GM23248 (cell line): ENCODE measurements around the gene MYO10. TPM values are rescaled to one million over a fixed set of nuclear protein-coding genes. Genes with fewer than 3 reads are reported as not detected.
A peak's percentile ranks its signal among the peaks of the same experiment; 100 is the strongest.
"Not testable (repeated sequence)": the region's sequence is repeated elsewhere in the genome, so short reads cannot be mapped to it uniquely, and the experiment has no call there.

Experiments
- DNase-seq: peaks from one replicate; pipeline ENCODE4 v3.0.0-alpha.2; 2015
- H2AFZ ChIP-seq: fragments of 200-600 bp; sonication (generic); 2 replicates; pipeline ENCODE4 v1.6.1; 2016; ENCODE audit warnings: antibody characterized with exemption
- H3F3A ChIP-seq: fragments of 200-600 bp; sonication (generic); 2 replicates; pipeline ENCODE4 v1.6.1; 2016; ENCODE audit warnings: mild to moderate bottlenecking, antibody characterized with exemption, mixed run types; ENCODE audit not compliant: insufficient read depth
- H3K27ac ChIP-seq: fragments of 200-600 bp; sonication (generic); 2 replicates; pipeline ENCODE4 v1.5.1; 2016; ENCODE audit warnings: mild to moderate bottlenecking
- H3K27me3 ChIP-seq: fragments of 200-600 bp; sonication (generic); replicated peaks from 2 replicates; pipeline ENCODE4 v1.6.1; 2016; ENCODE audit warnings: mild to moderate bottlenecking; ENCODE audit not compliant: insufficient read depth
- H3K36me3 ChIP-seq: fragments of 200-600 bp; sonication (generic); 2 replicates; pipeline ENCODE4 v1.6.1; 2016; ENCODE audit warnings: low read depth, mild to moderate bottlenecking
- H3K4me1 ChIP-seq: fragments of 200-600 bp; sonication (generic); 2 replicates; pipeline ENCODE4 v1.6.1; 2016; ENCODE audit warnings: mild to moderate bottlenecking; ENCODE audit not compliant: insufficient read depth
- H3K4me2 ChIP-seq: fragments of 200-600 bp; sonication (generic); one replicate; pipeline ENCODE4 v1.6.1; 2016; ENCODE audit warnings: mild to moderate bottlenecking; ENCODE audit not compliant: unreplicated experiment
- H3K4me3 ChIP-seq: fragments of 200-600 bp; sonication (generic); 2 replicates; pipeline ENCODE4 v1.5.1; 2016; ENCODE audit warnings: mild to moderate bottlenecking
- H3K79me2 ChIP-seq: fragments of 200-600 bp; sonication (generic); 2 replicates; pipeline ENCODE4 v1.6.1; 2016; ENCODE audit warnings: mild to moderate bottlenecking; ENCODE audit not compliant: insufficient read depth
- H3K9ac ChIP-seq: fragments of 200-600 bp; sonication (generic); 2 replicates; pipeline ENCODE4 v1.6.1; 2016; ENCODE audit warnings: mild to moderate bottlenecking
- H3K9me2 ChIP-seq: fragments of 200-600 bp; sonication (generic); 2 replicates; pipeline ENCODE4 v1.6.1; 2016; ENCODE audit warnings: mixed run types, mild to moderate bottlenecking, moderate library complexity; ENCODE audit not compliant: insufficient read depth
- H3K9me3 ChIP-seq: fragments of 200-600 bp; sonication (generic); one replicate; pipeline ENCODE4 v1.6.1; 2017; ENCODE audit warnings: low read depth
- H4K20me1 ChIP-seq: fragments of 200-600 bp; sonication (generic); 2 replicates; pipeline ENCODE4 v1.6.0; 2016; ENCODE audit not compliant: insufficient read depth
- EZH2 ChIP-seq: fragments of 200-600 bp; sonication (generic); IDR thresholded peaks from 2 replicates; pipeline ENCODE4 v1.6.1; 2018; ENCODE audit warnings: antibody characterized with exemption, mild to moderate bottlenecking; ENCODE audit not compliant: insufficient read depth, poor library complexity, severe bottlenecking
- EZH2phosphoT487 ChIP-seq: fragments of 200-600 bp; sonication (generic); IDR thresholded peaks from 2 replicates; pipeline ENCODE4 v1.6.1; 2018; ENCODE audit warnings: antibody characterized with exemption, moderate library complexity, mild to moderate bottlenecking, low read depth; ENCODE audit not compliant: insufficient read depth
- WGBS, 2 experiments: methylation state at CpG; one replicate each; pipeline ENCODE4 v1.1.6; 2015 to 2017; ENCODE audit warnings: low lambda C conversion rate in 2 of 2, low coverage in 1 of 2; ENCODE audit errors: missing lambda C conversion rate in 2 of 2; 5-methylcytosine and 5-hydroxymethylcytosine counted together
- in situ Hi-C: fragments of 300-500 bp; cut with MboI; formaldehyde crosslinking; loops from 2 replicates; pipeline ENCODE4 v1.15.0; 2020
- polyA plus RNA-seq: library from polyadenylated mRNA; unstranded; fragments of >200 nt; fragmentation: Nextera tagmentation; extraction: Ambion mirVana; gene quantifications from 2 replicates; pipeline ENCODE4 v1.2.1, GENCODE V29; 2016
- total RNA-seq: library from RNA; depleted of rRNA; stranded (reverse); fragments of >200 nt; shearing (Covaris generic); gene quantifications from 2 replicates; pipeline ENCODE4 v1.2.3, GENCODE V29; 2014

Gene MYO10
- total and polyA plus RNA-seq, 2 experiments from 2014 or later = 43.2 to 47.0 TPM

DNA sequence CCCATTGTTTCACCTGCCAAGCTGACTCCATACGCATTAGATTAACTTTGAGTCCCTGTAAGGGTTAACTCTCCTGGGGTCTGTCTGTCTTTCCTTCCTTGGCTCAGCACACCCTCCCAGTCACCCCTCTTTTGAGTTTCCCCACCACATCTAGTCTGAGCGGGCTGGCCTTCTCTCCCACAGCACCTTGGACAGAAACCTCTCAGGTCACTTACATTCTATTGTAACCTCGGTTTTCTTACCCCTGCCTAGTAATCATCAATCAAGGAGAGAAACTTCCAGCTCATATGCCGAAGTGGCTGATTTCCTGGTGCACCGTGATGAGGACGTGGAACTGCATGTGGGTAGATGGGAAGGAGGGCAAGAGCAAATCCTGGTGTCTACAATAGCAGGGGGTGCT is 102.1 kb downstream of the MYO10 start:
- DNase-seq = no peak
- Histone ChIP-seq H3K27ac (no peak overlapping the region), H3K9me2 (no peaks in the 10 kb centered on the region), H3K79me2 (peaks cover 100% of the 10 kb centered on the region), H3K36me3 (no peaks in the 10 kb centered on the region; the same call in 1 of the 2 replicates), H4K20me1 (no peaks in the 10 kb centered on the region; the same call in 1 of the 2 replicates), H2AFZ (no peak overlapping the region), H3F3A (peaks cover 19% of the 10 kb centered on the region), H3K4me3 (no peak overlapping the region), H3K27me3 (no peaks in the 10 kb centered on the region), H3K4me2 (no peak overlapping the region), H3K9me3 (no peaks in the 10 kb centered on the region), H3K9ac (no peak overlapping the region), H3K4me1 (no peaks in the 10 kb centered on the region)
- WGBS, 2 experiments = 98 to 99% methylated on average over 6 of the region's 6 CpGs
- TF ChIP-seq EZH2 = no peak
- no peak for TF ChIP-seq EZH2phosphoT487
- in situ Hi-C loops = no loop called here

DNA sequence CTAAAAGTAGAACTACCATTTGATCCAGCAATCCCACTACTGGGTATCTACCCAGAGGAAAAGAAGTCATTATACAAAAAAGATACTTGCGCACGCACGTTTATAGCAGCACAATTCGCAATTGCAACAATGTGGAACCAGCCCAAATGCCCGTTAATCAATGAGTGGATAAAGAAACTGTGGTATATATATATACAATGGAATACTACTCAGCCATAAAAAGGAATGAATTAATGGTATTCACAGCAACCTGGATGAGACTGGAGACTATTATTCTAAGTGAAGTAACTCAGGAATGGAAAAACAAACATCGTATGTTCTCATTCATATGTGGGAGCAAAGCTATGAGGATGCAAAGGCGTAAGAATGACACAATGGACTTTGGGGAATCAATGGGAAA is 104.8 kb downstream of the MYO10 start:
- H3K9me2 ChIP-seq, H3K4me2 ChIP-seq, H3K27ac ChIP-seq, DNase-seq, H3K36me3 ChIP-seq, H4K20me1 ChIP-seq, H3K9ac ChIP-seq, H2AFZ ChIP-seq, H3K4me3 ChIP-seq, H3K27me3 ChIP-seq, H3K9me3 ChIP-seq, in situ Hi-C loops: not testable (repeated sequence)
- Histone ChIP-seq H3F3A (peaks cover 21% of the 10 kb centered on the region), H3K4me1 (peaks cover 12% of the 10 kb centered on the region), H3K79me2 (peaks cover 100% of the 10 kb centered on the region)
- 97 to 98% methylated on average over 7 of the region's 7 CpGs for whole genome bisulfite sequencing, 2 experiments

DNA sequence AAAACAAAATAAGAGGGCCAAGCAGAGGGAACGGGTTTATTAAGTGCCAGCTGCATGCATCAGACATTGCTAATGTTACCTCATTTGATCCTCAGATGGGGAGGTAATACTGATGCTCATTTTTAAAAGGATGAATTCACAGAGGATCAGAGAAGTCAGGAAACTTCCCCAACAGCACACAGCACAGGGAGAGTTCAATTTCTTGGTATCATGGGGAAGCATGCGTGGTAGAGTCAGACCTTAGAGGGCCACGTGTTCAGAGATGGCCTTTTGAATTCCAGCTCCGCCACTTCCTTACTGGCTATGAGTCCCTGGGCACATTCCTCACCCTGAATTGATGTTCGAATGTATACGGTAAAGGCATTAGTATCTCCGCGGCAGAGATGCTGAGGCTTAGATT is 108.3 kb downstream of the MYO10 start:
- Histone ChIP-seq H3K9me3 (no peaks in the 10 kb centered on the region), H3K79me2 (peaks cover 98% of the 10 kb centered on the region), H4K20me1 (no peaks in the 10 kb centered on the region), H2AFZ (no peak overlapping the region), H3K27me3 (no peaks in the 10 kb centered on the region), H3F3A (peaks cover 17% of the 10 kb centered on the region), H3K4me2 (no peak overlapping the region), H3K9me2 (no peaks in the 10 kb centered on the region), H3K9ac (no peak overlapping the region), H3K4me1 (peaks cover 12% of the 10 kb centered on the region), H3K4me3 (no peak overlapping the region), H3K36me3 (no peaks in the 10 kb centered on the region), H3K27ac (no peak overlapping the region)
- in situ Hi-C loops = no loop called here
- no peak for TF ChIP-seq EZH2
- TF ChIP-seq EZH2phosphoT487 = no peak
- WGBS, 2 experiments = 96 to 99% methylated on average over 8 of the region's 8 CpGs
- DNase-seq = no peak

DNA sequence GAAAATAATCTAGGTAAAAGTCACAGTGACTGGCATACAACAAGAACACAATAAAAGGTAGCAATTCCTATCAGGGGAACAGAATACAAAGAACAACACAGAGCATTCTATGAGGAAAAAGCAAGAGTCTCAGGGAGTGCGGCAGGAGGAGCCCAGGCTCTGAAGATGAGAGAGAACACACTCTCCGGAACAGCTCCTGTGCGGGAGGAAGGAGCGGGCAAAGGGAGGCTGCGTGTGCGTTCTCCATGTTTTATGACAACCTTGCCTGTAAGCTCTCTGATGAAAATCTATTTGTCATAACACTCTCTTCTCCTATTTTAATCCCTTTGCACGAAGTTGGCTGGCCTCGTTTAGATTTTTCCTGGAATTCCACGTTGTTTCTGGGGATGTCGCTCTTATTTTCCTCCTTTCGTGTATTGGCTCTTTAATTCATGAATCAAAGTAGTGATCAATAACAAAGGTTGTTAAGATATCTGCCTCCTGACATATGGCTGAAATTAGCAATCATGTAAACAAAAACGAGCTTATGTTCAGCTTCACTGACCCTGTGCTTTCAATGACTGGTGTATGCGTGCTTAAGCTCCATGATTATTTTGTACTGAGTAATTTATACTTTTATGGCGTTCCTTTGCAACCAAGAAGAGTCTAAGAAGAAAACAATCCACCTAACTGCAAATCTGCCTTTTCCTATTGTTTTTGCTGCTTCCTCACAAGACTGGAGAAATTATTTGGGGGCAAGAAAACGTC is 109.5 kb downstream of the MYO10 start:
- H3K27me3 ChIP-seq = no peaks in the 10 kb centered on the region
- in situ Hi-C loops = no loop called here
- peak overlapping the region; percentile 33 for H3K27ac ChIP-seq
- peak overlapping the region; percentile 20 for H2AFZ ChIP-seq
- H3K4me3 ChIP-seq = peak overlapping the region; percentile 42
- TF ChIP-seq EZH2 (no peak), EZH2phosphoT487 (no peak)
- peaks cover 97% of the 10 kb centered on the region for H3K79me2 ChIP-seq
- peak overlapping the region; percentile 56 for H3K9ac ChIP-seq
- no peaks in the 10 kb centered on the region for H3K36me3 ChIP-seq
- H3F3A ChIP-seq = peaks cover 18% of the 10 kb centered on the region
- no peaks in the 10 kb centered on the region for H4K20me1 ChIP-seq
- DNase-seq = peak; percentile 53
- H3K9me2 ChIP-seq = no peaks in the 10 kb centered on the region
- H3K4me1 ChIP-seq = peaks cover 12% of the 10 kb centered on the region
- no peaks in the 10 kb centered on the region for H3K9me3 ChIP-seq
- peak overlapping the region; percentile 41 for H3K4me2 ChIP-seq
- 26 to 30% methylated on average over 15 of the region's 15 CpGs for WGBS, 2 experiments
